Hepatocyte (in vitro differentiated cells): ENCODE results near the gene LRMDA. TPM values are rescaled to one million over a fixed set of nuclear protein-coding genes. Genes with fewer than 3 reads are reported as not detected.

Experiments
- DNase-seq: peaks from one replicate; pipeline ENCODE4 v3.0.0-alpha.2; 2016; ENCODE audit warnings: low spot score
- H2AFZ ChIP-seq: fragments of 200-600 bp; sonication (generic); 2 replicates; pipeline ENCODE4 v1.6.0; 2016; ENCODE audit warnings: antibody characterized with exemption, mild to moderate bottlenecking
- H3K27ac ChIP-seq: fragments of 200-600 bp; sonication (generic); 2 replicates; pipeline ENCODE4 v1.5.1; 2016; ENCODE audit warnings: mild to moderate bottlenecking
- H3K27me3 ChIP-seq: fragments of 200-600 bp; sonication (generic); 2 replicates; pipeline ENCODE4 v1.6.1; 2016
- H3K36me3 ChIP-seq: fragments of 200-600 bp; sonication (generic); replicated peaks from 2 replicates; pipeline ENCODE4 v1.5.1; 2016; ENCODE audit warnings: low read depth; ENCODE audit not compliant: insufficient read depth
- H3K4me1 ChIP-seq: fragments of 200-600 bp; sonication (generic); 2 replicates; pipeline ENCODE4 v1.5.1; 2016; ENCODE audit warnings: mild to moderate bottlenecking, moderate library complexity; ENCODE audit not compliant: insufficient read depth
- H3K4me2 ChIP-seq: fragments of 200-600 bp; sonication (generic); 2 replicates; pipeline ENCODE4 v1.6.0; 2016
- H3K4me3 ChIP-seq: fragments of 200-600 bp; sonication (generic); 2 replicates; pipeline ENCODE4 v1.5.1; 2016; ENCODE audit warnings: mild to moderate bottlenecking
- H3K79me2 ChIP-seq: fragments of 200-600 bp; sonication (generic); 2 replicates; pipeline ENCODE4 v1.6.0; 2017; ENCODE audit warnings: mild to moderate bottlenecking
- H3K9me2 ChIP-seq: fragments of 200-600 bp; sonication (generic); replicated peaks from 2 replicates; pipeline ENCODE4 v1.6.0; 2017; ENCODE audit warnings: mild to moderate bottlenecking; ENCODE audit not compliant: insufficient read depth
- H3K9me3 ChIP-seq: fragments of 200-600 bp; sonication (generic); 2 replicates; pipeline ENCODE4 v1.5.1; 2016; ENCODE audit warnings: low read depth, mild to moderate bottlenecking
- H4K20me1 ChIP-seq: fragments of 200-600 bp; sonication (generic); 2 replicates; pipeline ENCODE4 v1.6.0; 2016; ENCODE audit warnings: mild to moderate bottlenecking; ENCODE audit not compliant: insufficient read depth, poor library complexity, severe bottlenecking
- EZH2 ChIP-seq: fragments of 200-600 bp; sonication (generic); IDR thresholded peaks from 2 replicates; pipeline ENCODE4 v1.6.1; 2016; ENCODE audit warnings: antibody characterized with exemption, mild to moderate bottlenecking, borderline replicate concordance
- EZH2phosphoT487 ChIP-seq: fragments of 200-600 bp; sonication (generic); IDR thresholded peaks from one replicate; pipeline ENCODE4 v1.6.1; 2018; ENCODE audit warnings: antibody characterized with exemption, mild to moderate bottlenecking, low read depth, moderate library complexity; ENCODE audit not compliant: unreplicated experiment, severe bottlenecking
- WGBS: methylation state at CpG from one replicate; pipeline ENCODE4 v1.1.6; 2016; ENCODE audit warnings: low lambda C conversion rate; ENCODE audit errors: missing lambda C conversion rate; 5-methylcytosine and 5-hydroxymethylcytosine counted together
- polyA plus RNA-seq: library from polyadenylated mRNA; unstranded; fragments of >200 nt; fragmentation: Nextera tagmentation; extraction: Ambion mirVana; gene quantifications from 2 replicates; pipeline ENCODE4 v1.2.1, GENCODE V29; 2016
- total RNA-seq: library from RNA; depleted of rRNA; stranded (reverse); fragments of >200 nt; gene quantifications from 2 replicates; pipeline ENCODE4 v1.2.3, GENCODE V29; 2014
- TF ChIP-seq, protein P1 (sequence below): fragments of 200-600 bp; sonication (generic); IDR thresholded peaks from 2 replicates; pipeline ENCODE4 v1.5.1; 2016; ENCODE audit warnings: antibody characterized with exemption, mild to moderate bottlenecking; ENCODE audit not compliant: poor library complexity

Gene LRMDA
- total and polyA plus RNA-seq, 2 experiments from 2014 or later: 5.6 to 15.7 TPM

DNA sequence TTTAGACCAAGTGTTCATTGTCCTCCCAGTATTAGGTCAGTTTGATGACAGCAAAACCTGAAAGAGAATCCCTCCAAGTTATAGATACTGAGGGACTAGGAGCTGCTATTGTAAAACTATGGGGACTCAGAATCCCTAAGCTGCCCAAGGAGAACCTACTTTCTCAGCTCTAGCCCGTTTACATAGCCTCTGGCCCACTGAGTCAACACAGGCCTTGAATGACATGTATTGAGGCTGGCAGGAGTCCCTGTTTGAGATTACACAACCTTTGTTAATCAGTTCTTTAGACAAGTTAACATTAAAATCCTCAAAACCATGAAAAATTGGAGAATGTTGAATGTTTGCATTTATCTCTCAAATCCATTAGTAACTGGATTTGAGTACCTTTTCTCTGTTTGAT, 1127.2 kb downstream of the LRMDA start:
- DNase-seq: peak; percentile 51
- H3K9me2 ChIP-seq: no peaks in the 10 kb centered on the region
- TF ChIP-seq, protein P1, sequence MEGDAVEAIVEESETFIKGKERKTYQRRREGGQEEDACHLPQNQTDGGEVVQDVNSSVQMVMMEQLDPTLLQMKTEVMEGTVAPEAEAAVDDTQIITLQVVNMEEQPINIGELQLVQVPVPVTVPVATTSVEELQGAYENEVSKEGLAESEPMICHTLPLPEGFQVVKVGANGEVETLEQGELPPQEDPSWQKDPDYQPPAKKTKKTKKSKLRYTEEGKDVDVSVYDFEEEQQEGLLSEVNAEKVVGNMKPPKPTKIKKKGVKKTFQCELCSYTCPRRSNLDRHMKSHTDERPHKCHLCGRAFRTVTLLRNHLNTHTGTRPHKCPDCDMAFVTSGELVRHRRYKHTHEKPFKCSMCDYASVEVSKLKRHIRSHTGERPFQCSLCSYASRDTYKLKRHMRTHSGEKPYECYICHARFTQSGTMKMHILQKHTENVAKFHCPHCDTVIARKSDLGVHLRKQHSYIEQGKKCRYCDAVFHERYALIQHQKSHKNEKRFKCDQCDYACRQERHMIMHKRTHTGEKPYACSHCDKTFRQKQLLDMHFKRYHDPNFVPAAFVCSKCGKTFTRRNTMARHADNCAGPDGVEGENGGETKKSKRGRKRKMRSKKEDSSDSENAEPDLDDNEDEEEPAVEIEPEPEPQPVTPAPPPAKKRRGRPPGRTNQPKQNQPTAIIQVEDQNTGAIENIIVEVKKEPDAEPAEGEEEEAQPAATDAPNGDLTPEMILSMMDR: no peak
- no peak for TF ChIP-seq EZH2
- no peak for TF ChIP-seq EZH2phosphoT487
- no peaks in the 10 kb centered on the region for H3K27me3 ChIP-seq
- no peaks in the 10 kb centered on the region for H4K20me1 ChIP-seq
- no peaks in the 10 kb centered on the region for H3K36me3 ChIP-seq
- H3K9me3 ChIP-seq: no peaks in the 10 kb centered on the region
- H3K4me3 ChIP-seq: no peak overlapping the region
- peak overlapping the region; percentile 67 for H3K27ac ChIP-seq
- H2AFZ ChIP-seq: no peak overlapping the region
- whole genome bisulfite sequencing: 6% methylated on average over 1 of the region's 1 CpG
- peaks cover 25% of the 10 kb centered on the region for H3K4me1 ChIP-seq
- no peaks in the 10 kb centered on the region for H3K79me2 ChIP-seq
- H3K4me2 ChIP-seq: no peak overlapping the region

DNA sequence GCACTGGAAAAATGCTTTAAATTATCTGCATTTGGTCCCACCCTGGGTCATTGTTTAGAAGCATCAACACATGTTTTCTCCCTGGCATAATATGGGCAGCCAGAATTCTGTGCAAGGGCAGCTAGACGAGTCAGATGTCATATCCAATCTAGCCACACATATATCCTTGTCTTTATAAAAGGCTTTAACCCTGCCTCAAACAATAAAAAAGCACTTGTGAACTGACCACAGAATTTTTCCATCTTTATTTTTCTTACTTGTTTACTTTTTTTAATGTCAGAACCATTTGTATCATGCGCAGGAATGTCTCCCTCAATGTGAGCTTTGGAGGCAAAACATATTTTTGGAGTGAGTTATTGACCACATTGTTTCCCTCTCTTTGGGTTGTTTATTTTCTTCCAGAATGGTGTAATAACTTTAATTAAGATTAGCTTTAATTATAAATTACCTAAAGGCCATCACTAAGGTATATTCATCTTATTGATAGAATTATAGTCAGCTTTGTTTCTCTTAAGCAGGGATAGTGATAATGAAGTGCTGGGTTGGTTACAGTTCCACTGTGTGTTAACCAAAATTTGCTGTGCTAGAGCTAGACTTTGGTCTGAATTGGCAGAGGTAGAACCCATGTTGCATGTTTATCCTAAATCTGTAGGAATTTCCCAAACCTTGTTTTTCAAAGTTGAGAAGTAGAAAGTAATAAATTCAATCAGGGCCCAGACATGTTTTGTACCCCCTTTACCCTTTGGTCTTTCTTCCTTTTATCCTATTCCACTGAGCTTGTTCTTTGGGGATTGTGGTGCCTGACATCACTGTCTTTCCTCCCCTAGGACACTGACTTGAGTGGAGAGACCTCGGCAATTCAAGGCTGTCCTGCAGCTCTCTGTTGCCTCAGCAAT, 1127.8 kb downstream of the LRMDA start:
- TF ChIP-seq, protein P1: no peak
- TF ChIP-seq EZH2phosphoT487: no peak
- TF ChIP-seq EZH2: no peak
- no peaks in the 10 kb centered on the region for H4K20me1 ChIP-seq
- no peaks in the 10 kb centered on the region for H3K9me3 ChIP-seq
- H2AFZ ChIP-seq: no peak overlapping the region
- 57% methylated on average over 3 of the region's 3 CpGs for WGBS
- H3K4me2 ChIP-seq: no peak overlapping the region
- DNase-seq: peak; percentile 34
- H3K27me3 ChIP-seq: no peaks in the 10 kb centered on the region
- no peaks in the 10 kb centered on the region for H3K36me3 ChIP-seq
- peak overlapping the region; percentile 87 for H3K27ac ChIP-seq
- H3K79me2 ChIP-seq: no peaks in the 10 kb centered on the region
- H3K9me2 ChIP-seq: no peaks in the 10 kb centered on the region
- H3K4me1 ChIP-seq: peaks cover 25% of the 10 kb centered on the region
- no peak overlapping the region for H3K4me3 ChIP-seq

DNA sequence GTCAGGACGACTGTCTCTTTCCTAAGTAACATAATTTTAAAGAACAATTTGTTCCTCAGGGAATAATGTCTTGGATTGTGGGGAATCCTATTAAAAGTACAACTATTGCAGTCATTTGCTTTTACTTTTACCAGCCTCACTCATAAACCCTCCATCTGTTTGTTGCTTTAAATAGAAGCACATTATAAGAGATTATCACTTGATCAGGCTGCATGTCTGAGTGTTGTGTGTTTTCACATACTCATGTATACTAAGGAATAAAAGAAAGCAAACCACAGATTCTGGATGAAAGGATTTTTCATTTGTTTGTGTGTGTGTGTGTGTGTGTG, 1128.4 kb downstream of the LRMDA start:
- no peak overlapping the region for H3K4me2 ChIP-seq
- WGBS: 58% methylated on average over 1 of the region's 1 CpG

More for the DNA sequence above, 1128.4 kb downstream of the LRMDA start:
- Histone ChIP-seq H3K9me2 (no peaks in the 10 kb centered on the region), H3K79me2 (no peaks in the 10 kb centered on the region), H2AFZ (no peak overlapping the region), H4K20me1 (no peaks in the 10 kb centered on the region), H3K27me3 (no peaks in the 10 kb centered on the region), H3K4me1 (peaks cover 25% of the 10 kb centered on the region), H3K27ac (peak overlapping the region; percentile 87), H3K9me3 (no peaks in the 10 kb centered on the region), H3K36me3 (no peaks in the 10 kb centered on the region), H3K4me3 (no peak overlapping the region)
- no peak for DNase-seq
- TF ChIP-seq EZH2 (no peak), EZH2phosphoT487 (peak; percentile 62)
- TF ChIP-seq, protein P1: no peak
